GM12878 (cell line): Measurements from ENCODE around the gene LY6G5B. TPM values are rescaled to one million over a fixed set of nuclear protein-coding genes. Genes with fewer than 3 reads are reported as not detected.

Source experiments
- ATAC-seq: fragments of 200-7000 bp; cut with Tn5 transposase; 3 replicates; pipeline ENCODE4 v1.9.1; 2020; ENCODE audit warnings: mild to moderate bottlenecking, moderate library complexity
- BruUV-seq: library from RNA; stranded (reverse); fragments of 400-500 nt; replicated peaks from 2 replicates; lab custom pipeline; 2021; lab: Mats Ljungman, UMichigan
- CTCF ChIA-PET: fragments of 300-600 bp; sonication (Branson Sonifier 250); formaldehyde crosslinking; extraction: SDS; loops from one replicate; lab custom pipeline; 2021; ENCODE audit warnings: inconsistent platforms; lab: Yijun Ruan, JAX
- POLR2A ChIA-PET: fragments of 350-600 bp; formaldehyde crosslinking; extraction: SDS; loops from one replicate; lab custom pipeline; 2021; ENCODE audit warnings: inconsistent platforms; lab: Charles Lee
- RAD21 ChIA-PET: fragments of 300-600 bp; sonication (Branson Sonifier 250); formaldehyde crosslinking; loops from one replicate; lab custom pipeline; 2023; ENCODE audit warnings: antibody characterized with exemption; ENCODE audit not compliant: unreplicated experiment; lab: Charles Lee
- SMC1A ChIA-PET: fragments of 300-600 bp; sonication (Branson Sonifier 250); formaldehyde crosslinking; loops from one replicate; lab custom pipeline; 2023; ENCODE audit not compliant: unreplicated experiment, uncharacterized antibody; lab: Charles Lee
- DNase-seq: peaks from one replicate; pipeline ENCODE4 v3.0.0-alpha.2; 2011; ENCODE audit warnings: low read depth, low spot score
- FAIRE-seq: peaks from 3 replicates; lab custom pipeline; 2011; peaks lifted over from hg19 to GRCh38; lab: Jason Lieb, UNC
- H2AFZ ChIP-seq: 2 replicates; pipeline ENCODE4 v1.6.0; 2011; ENCODE audit warnings: low read depth, low read length, control low read depth; ENCODE audit not compliant: control insufficient read depth
- H3K27ac ChIP-seq: 2 replicates; pipeline ENCODE4 v1.5.1; 2011; ENCODE audit warnings: control low read depth; ENCODE audit not compliant: control insufficient read depth, insufficient read depth
- H3K27me3 ChIP-seq, 2 experiments: replicated peaks in 1 of 2; 2 replicates each; pipeline versions ENCODE4 v1.6.0 to v1.6.1; 2011; ENCODE audit warnings: low read length in 1 of 2; ENCODE audit not compliant: control insufficient read depth in 2 of 2, insufficient read depth in 2 of 2
- H3K36me3 ChIP-seq, 2 experiments: 2 replicates each; pipeline ENCODE4 v1.5.1; 2011; ENCODE audit warnings: low read length in 1 of 2; ENCODE audit not compliant: control insufficient read depth in 2 of 2, insufficient read depth in 2 of 2
- H3K4me1 ChIP-seq: 2 replicates; pipeline ENCODE4 v1.6.1; 2011; ENCODE audit warnings: mild to moderate bottlenecking, low read length, moderate library complexity, mixed read lengths; ENCODE audit not compliant: control insufficient read depth, insufficient read depth
- H3K4me2 ChIP-seq: 2 replicates; pipeline ENCODE4 v1.6.0; 2011; ENCODE audit warnings: control low read depth; ENCODE audit not compliant: control insufficient read depth, insufficient read depth
- H3K4me3 ChIP-seq: fragments of 200-600 bp; sonication (generic); 2 replicates; pipeline ENCODE4 v1.5.1; 2016
- H3K79me2 ChIP-seq: 2 replicates; pipeline ENCODE4 v1.6.0; 2011; ENCODE audit warnings: low read length; ENCODE audit not compliant: control insufficient read depth, insufficient read depth
- H3K9ac ChIP-seq: 2 replicates; pipeline ENCODE4 v1.8.0; 2011; ENCODE audit warnings: low read length, control low read depth, mixed read lengths; ENCODE audit not compliant: control insufficient read depth, insufficient read depth
- H3K9me3 ChIP-seq: replicated peaks from 3 replicates; pipeline ENCODE4 v1.5.1; 2011; ENCODE audit warnings: mild to moderate bottlenecking, low read length; ENCODE audit not compliant: control insufficient read depth, insufficient read depth
- H4K20me1 ChIP-seq: 2 replicates; pipeline ENCODE4 v1.6.0; 2011; ENCODE audit not compliant: control insufficient read depth, insufficient read depth
- MEF2A ChIP-seq: IDR thresholded peaks from 2 replicates; pipeline ENCODE4 v1.6.1; 2011; ENCODE audit warnings: low read depth, mild to moderate bottlenecking, low read length, moderate library complexity; ENCODE audit not compliant: insufficient read depth
- TCF7 ChIP-seq: IDR thresholded peaks from 2 replicates; pipeline ENCODE4 v1.6.1; 2014; ENCODE audit warnings: antibody characterized with exemption, borderline replicate concordance
- WGBS: methylation state at CpG from one replicate; pipeline ENCODE4 v1.1.6; 2016; ENCODE audit warnings: low lambda C conversion rate; ENCODE audit not compliant: insufficient replicate concordance, insufficient coverage; ENCODE audit errors: missing lambda C conversion rate; 5-methylcytosine and 5-hydroxymethylcytosine counted together
- in situ Hi-C: fragments of 300-500 bp; cut with MboI; formaldehyde crosslinking; loops from 9 replicates; pipeline ENCODE4 v1.14.3; 2018; ENCODE audit warnings: mixed read lengths
- intact Hi-C: fragments of 100-400 bp; cut with micrococcal nuclease; formaldehyde crosslinking; loops from one replicate; pipeline ENCODE4 v1.14.2; 2022; ENCODE audit not compliant: unreplicated experiment
- polyA plus RNA-seq, 11 experiments: library from polyadenylated mRNA; depleted of rRNA in 4 of 11; unstranded in 6 of 11; stranded (reverse) in 5 of 11; fragments of >200 nt; fragmentation: Nextera tagmentation in 4 of 11; fragmentation: Illumina TruSeq in 1 of 11; extraction: Ambion mirVana in 4 of 11; extraction: Trizol in 1 of 11; gene quantifications; 1 replicate in 1 of 11; 2 replicates in 10 of 11; pipeline versions ENCODE4 v1.2.1 to v1.2.3, GENCODE V29; 2011 to 2016; ENCODE audit warnings: inconsistent platforms in 2 of 11, missing spikeins in 2 of 11, low read depth in 1 of 11
- total RNA-seq, 4 experiments: library from RNA; depleted of rRNA in 3 of 4; stranded (reverse); fragments of >200 nt in 3 of 4; fragmentation: Illumina TruSeq in 1 of 4; extraction: Trizol in 1 of 4; gene quantifications; 2 replicates each; pipeline versions ENCODE4 v1.2.1 to v1.2.3, GENCODE V29; 2013 to 2021
- TF ChIP-seq, protein P1 (sequence below): fragments of 450-650 bp; IDR thresholded peaks from 2 replicates; pipeline ENCODE4 v1.6.1; 2017; ENCODE audit warnings: borderline replicate concordance
- TF ChIP-seq, protein P2 (sequence below): fragments of 450-650 bp; IDR thresholded peaks from 2 replicates; pipeline ENCODE4 v1.6.1; 2016; ENCODE audit warnings: mild to moderate bottlenecking
- TF ChIP-seq, protein P3 (sequence below): IDR thresholded peaks from 2 replicates; pipeline ENCODE4 v1.6.1; 2011; ENCODE audit warnings: borderline replicate concordance, low read depth, mild to moderate bottlenecking, moderate library complexity, low read length; ENCODE audit not compliant: insufficient read depth, poor library complexity, severe bottlenecking
- TF ChIP-seq, protein P4 (sequence below): fragments of 450-650 bp; IDR thresholded peaks from 2 replicates; pipeline ENCODE4 v1.6.1; 2017; ENCODE audit warnings: mild to moderate bottlenecking, moderate library complexity
- TF ChIP-seq, protein P5 (sequence below): fragments of 450-650 bp; IDR thresholded peaks from 2 replicates; pipeline ENCODE4 v1.6.1; 2017; ENCODE audit warnings: low read depth, mild to moderate bottlenecking, moderate library complexity

The LY6G5B gene
- total and polyA plus RNA-seq, 10 of the 15 experiments (the other 5 are each of a cell fraction or from before 2014, with no cell fraction given): 3.2 to 16.5 (median 7.5) TPM

DNA sequence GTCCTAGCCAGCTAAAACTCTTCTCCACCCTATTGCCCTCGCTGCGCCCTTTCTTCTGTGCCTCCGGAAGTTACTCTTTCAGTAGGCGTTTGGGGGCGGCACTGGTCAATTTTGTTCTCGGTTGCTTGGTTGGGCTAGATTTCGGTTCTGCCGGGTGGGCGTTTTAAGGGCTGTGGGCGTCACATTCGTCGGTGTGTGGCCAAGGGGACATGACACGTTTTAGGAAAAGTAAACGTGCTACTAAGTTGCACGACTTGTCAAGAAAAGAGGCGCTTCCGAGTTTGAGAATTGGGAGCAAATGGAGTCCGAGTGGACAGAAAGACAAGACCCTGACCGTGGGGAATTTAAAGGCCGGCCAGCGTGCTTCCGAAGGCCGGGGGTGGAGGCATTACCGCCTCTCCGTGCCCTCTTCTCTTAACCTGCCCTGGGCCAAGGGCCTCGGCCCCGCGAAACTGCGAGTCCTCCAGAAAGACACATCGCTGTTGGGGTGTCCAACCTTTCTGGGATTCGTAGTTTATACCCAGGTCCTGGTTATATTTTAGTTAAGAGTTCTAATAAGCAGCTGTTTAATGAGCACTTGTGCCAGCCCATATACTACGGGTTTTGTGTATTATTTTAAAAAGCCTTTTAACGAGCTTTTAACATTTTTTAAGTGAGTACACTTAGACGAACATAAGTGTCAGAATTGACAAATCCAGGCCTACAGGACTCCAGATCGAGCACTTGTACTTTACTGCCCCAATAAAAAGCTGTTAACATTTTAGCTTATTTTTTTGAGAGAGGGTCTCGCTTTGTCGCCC, 16.7 kb upstream of the LY6G5B start (continued):
- TF ChIP-seq MEF2A: 0 out of 2 replicates have a peak, but pooled peaks have one; percentile 25

DNA sequence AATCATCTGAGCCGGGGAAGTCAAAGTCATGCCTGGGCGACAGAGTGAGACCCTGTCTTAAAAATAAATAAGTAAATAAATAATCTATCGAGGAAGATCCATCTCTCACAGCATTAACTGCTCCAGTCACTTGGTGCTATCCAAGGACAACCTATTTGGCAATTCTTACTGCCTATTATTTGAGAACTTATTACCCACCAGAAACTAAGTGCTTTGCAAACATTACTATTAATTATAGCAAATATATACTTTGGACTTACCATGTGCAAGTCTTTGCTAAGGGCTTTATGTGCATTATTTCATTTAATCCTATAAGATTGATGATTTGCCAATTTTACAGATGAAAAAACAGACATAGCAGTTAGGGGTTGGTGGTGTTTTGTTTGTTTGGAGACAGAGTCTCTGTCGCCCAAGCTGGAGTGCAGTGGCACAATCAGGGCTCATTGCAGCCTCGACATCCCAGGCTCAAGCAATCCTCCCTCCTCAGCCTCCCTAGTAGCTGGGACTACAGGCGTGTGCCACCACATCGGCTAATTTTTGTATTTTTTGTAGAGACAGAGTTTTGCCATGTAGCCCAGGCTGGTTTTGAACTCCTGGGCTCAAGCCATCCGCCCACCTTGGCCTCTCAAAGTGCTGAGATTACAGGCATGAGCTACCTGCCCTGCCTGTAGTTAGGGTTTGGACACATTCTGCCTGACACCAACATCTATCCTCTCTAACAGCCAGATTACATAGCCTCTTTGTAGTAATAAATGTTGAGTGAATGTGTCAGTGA, 15.0 kb upstream of the LY6G5B start:
- Histone ChIP-seq H3K9me3 (no peaks in the 10 kb centered on the region), H3K79me2 (peaks cover 58% of the 10 kb centered on the region), H4K20me1 (no peaks in the 10 kb centered on the region), H3K4me3 (no peak overlapping the region), H3K36me3 (peaks cover 0 to 6% of the 10 kb centered on the region in 2 experiments; a peak in 3 of 4 replicates), H3K4me1 (peaks cover 20% of the 10 kb centered on the region), H2AFZ (no peak overlapping the region), H3K4me2 (no peak overlapping the region; the same call in 1 of the 2 replicates), H3K9ac (no peak overlapping the region), H3K27me3 (no peaks in the 10 kb centered on the region), H3K27ac (no peak overlapping the region)
- intact Hi-C loops: no loop called here
- WGBS: 70% methylated on average over 8 of the region's 8 CpGs
- in situ Hi-C loops: no loop called here
- CTCF ChIA-PET: interaction anchor here (0.6 to 1.9 kb wide), 8 partner anchors 9 to 175 kb away, joined by 3 to 5 read pairs (median 4); partner anchors contain the start of genes ABHD16A and GPANK1
- no peak for FAIRE-seq
- RAD21 ChIA-PET: interaction anchor here (1.2 kb wide), 1 partner anchor 57 kb away, joined by 4 read pairs; no protein-coding TSS in a partner anchor
- no peak for ATAC-seq
- no peak for DNase-seq
- no TSS peak for BruUV-seq
- POLR2A ChIA-PET: interaction anchor here (0.5 to 6.3 kb wide), 9 partner anchors 8 to 319 kb away, joined by 3 to 107 read pairs (median 3); partner anchors contain the start of genes ABHD16A, C6orf47, CSNK2B and GPANK1
- SMC1A ChIA-PET: interaction anchor here (0.5 to 5.0 kb wide), 5 partner anchors 9 to 184 kb away, joined by 3 to 31 read pairs (median 4); partner anchors contain the start of gene GPANK1
- TF ChIP-seq, protein P1, sequence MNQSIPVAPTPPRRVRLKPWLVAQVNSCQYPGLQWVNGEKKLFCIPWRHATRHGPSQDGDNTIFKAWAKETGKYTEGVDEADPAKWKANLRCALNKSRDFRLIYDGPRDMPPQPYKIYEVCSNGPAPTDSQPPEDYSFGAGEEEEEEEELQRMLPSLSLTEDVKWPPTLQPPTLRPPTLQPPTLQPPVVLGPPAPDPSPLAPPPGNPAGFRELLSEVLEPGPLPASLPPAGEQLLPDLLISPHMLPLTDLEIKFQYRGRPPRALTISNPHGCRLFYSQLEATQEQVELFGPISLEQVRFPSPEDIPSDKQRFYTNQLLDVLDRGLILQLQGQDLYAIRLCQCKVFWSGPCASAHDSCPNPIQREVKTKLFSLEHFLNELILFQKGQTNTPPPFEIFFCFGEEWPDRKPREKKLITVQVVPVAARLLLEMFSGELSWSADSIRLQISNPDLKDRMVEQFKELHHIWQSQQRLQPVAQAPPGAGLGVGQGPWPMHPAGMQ: no peak
- TF ChIP-seq, protein P2, sequence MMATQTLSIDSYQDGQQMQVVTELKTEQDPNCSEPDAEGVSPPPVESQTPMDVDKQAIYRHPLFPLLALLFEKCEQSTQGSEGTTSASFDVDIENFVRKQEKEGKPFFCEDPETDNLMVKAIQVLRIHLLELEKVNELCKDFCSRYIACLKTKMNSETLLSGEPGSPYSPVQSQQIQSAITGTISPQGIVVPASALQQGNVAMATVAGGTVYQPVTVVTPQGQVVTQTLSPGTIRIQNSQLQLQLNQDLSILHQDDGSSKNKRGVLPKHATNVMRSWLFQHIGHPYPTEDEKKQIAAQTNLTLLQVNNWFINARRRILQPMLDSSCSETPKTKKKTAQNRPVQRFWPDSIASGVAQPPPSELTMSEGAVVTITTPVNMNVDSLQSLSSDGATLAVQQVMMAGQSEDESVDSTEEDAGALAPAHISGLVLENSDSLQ: no peak
- TF ChIP-seq TCF7: no peak
- TF ChIP-seq, protein P3, sequence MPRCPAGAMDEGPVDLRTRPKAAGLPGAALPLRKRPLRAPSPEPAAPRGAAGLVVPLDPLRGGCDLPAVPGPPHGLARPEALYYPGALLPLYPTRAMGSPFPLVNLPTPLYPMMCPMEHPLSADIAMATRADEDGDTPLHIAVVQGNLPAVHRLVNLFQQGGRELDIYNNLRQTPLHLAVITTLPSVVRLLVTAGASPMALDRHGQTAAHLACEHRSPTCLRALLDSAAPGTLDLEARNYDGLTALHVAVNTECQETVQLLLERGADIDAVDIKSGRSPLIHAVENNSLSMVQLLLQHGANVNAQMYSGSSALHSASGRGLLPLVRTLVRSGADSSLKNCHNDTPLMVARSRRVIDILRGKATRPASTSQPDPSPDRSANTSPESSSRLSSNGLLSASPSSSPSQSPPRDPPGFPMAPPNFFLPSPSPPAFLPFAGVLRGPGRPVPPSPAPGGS: peak; percentile 31
- TF ChIP-seq, protein P4, sequence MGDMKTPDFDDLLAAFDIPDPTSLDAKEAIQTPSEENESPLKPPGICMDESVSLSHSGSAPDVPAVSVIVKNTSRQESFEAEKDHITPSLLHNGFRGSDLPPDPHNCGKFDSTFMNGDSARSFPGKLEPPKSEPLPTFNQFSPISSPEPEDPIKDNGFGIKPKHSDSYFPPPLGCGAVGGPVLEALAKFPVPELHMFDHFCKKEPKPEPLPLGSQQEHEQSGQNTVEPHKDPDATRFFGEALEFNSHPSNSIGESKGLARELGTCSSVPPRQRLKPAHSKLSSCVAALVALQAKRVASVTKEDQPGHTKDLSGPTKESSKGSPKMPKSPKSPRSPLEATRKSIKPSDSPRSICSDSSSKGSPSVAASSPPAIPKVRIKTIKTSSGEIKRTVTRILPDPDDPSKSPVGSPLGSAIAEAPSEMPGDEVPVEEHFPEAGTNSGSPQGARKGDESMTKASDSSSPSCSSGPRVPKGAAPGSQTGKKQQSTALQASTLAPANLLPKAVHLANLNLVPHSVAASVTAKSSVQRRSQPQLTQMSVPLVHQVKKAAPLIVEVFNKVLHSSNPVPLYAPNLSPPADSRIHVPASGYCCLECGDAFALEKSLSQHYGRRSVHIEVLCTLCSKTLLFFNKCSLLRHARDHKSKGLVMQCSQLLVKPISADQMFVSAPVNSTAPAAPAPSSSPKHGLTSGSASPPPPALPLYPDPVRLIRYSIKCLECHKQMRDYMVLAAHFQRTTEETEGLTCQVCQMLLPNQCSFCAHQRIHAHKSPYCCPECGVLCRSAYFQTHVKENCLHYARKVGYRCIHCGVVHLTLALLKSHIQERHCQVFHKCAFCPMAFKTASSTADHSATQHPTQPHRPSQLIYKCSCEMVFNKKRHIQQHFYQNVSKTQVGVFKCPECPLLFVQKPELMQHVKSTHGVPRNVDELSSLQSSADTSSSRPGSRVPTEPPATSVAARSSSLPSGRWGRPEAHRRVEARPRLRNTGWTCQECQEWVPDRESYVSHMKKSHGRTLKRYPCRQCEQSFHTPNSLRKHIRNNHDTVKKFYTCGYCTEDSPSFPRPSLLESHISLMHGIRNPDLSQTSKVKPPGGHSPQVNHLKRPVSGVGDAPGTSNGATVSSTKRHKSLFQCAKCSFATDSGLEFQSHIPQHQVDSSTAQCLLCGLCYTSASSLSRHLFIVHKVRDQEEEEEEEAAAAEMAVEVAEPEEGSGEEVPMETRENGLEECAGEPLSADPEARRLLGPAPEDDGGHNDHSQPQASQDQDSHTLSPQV: no peak
- TF ChIP-seq, protein P5, sequence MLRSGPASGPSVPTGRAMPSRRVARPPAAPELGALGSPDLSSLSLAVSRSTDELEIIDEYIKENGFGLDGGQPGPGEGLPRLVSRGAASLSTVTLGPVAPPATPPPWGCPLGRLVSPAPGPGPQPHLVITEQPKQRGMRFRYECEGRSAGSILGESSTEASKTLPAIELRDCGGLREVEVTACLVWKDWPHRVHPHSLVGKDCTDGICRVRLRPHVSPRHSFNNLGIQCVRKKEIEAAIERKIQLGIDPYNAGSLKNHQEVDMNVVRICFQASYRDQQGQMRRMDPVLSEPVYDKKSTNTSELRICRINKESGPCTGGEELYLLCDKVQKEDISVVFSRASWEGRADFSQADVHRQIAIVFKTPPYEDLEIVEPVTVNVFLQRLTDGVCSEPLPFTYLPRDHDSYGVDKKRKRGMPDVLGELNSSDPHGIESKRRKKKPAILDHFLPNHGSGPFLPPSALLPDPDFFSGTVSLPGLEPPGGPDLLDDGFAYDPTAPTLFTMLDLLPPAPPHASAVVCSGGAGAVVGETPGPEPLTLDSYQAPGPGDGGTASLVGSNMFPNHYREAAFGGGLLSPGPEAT: no peak
